ENCODE data around the gene ERMARD.

Gene ERMARD

GRCh38 chr6:169714178-169714577, 37.2 kb upstream of the ERMARD start:
- no peak overlapping the region for H3K4me2 ChIP-seq (ENCODE audit: low read length)
- peaks cover 29% of the 10 kb centered on the region for H3K4me1 ChIP-seq (ENCODE audit: control insufficient read depth, low read length)
- H3K4me3 ChIP-seq (ENCODE audit: low read length): no peak overlapping the region
- no peak for TF ChIP-seq EZH2phosphoT487 (IDR thresholded peaks at IDR 0.05; ENCODE audit: borderline replicate concordance, low read length)
- TF ChIP-seq CTCF (IDR thresholded peaks at IDR 0.05; ENCODE audit: low read depth, low read length, poor library complexity, severe bottlenecking): no peak
- no peak overlapping the region for H3K27ac ChIP-seq (ENCODE audit: low read depth, low read length)
- no peaks in the 10 kb centered on the region for H3K9me2 ChIP-seq (replicated peaks; ENCODE audit: control insufficient read depth, low read length)
- H4K20me1 ChIP-seq (ENCODE audit: control insufficient read depth, insufficient read depth, low read depth, low read length): no peaks in the 10 kb centered on the region
- peaks cover 86% of the 10 kb centered on the region for H3K36me3 ChIP-seq (ENCODE audit: control insufficient read depth, low read length)
- peaks cover 20% of the 10 kb centered on the region for H3F3A ChIP-seq (ENCODE audit: control insufficient read depth, insufficient read depth)
- H3K79me2 ChIP-seq (ENCODE audit: control insufficient read depth, low read length): peaks cover 31% of the 10 kb centered on the region
- H3K9me3 ChIP-seq (ENCODE audit: control insufficient read depth, insufficient read depth, low read length): no peaks in the 10 kb centered on the region
- no peaks in the 10 kb centered on the region for H3K27me3 ChIP-seq (ENCODE audit: control insufficient read depth, low read length)

DNA sequence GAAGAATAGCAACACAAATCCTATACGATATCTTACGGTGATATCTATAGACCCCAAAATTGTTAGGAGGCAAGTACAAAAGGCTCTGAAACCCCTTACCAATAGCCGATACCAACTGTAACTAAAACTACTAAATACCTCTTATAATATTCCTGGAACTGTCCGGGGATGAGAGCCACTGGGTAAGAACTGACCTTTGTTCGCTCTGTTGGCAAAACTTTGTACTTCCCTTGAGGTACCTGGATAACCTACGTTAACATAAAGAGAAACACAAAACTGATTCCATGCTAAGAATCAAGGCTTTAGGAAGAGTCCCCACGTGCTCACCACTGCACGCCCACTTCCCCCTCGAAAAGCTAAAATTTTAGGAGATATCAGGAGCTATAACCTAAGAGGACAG, 36.8 kb upstream of the ERMARD start:
- H3K9me3 ChIP-seq (ENCODE audit: control insufficient read depth, insufficient read depth, low read length): no peaks in the 10 kb centered on the region
- H3F3A ChIP-seq (ENCODE audit: control insufficient read depth, insufficient read depth): peaks cover 18% of the 10 kb centered on the region
- H3K9me2 ChIP-seq (replicated peaks; ENCODE audit: control insufficient read depth, low read length): no peaks in the 10 kb centered on the region
- H4K20me1 ChIP-seq (ENCODE audit: control insufficient read depth, insufficient read depth, low read depth, low read length): no peaks in the 10 kb centered on the region
- H3K4me3 ChIP-seq (ENCODE audit: low read length): no peak overlapping the region
- TF ChIP-seq CTCF (IDR thresholded peaks at IDR 0.05; ENCODE audit: low read depth, low read length, poor library complexity, severe bottlenecking) (no peak), EZH2phosphoT487 (IDR thresholded peaks at IDR 0.05; ENCODE audit: borderline replicate concordance, low read length) (no peak)
- H3K27me3 ChIP-seq (ENCODE audit: control insufficient read depth, low read length): no peaks in the 10 kb centered on the region
- H3K36me3 ChIP-seq (ENCODE audit: control insufficient read depth, low read length): peaks cover 86% of the 10 kb centered on the region
- H3K4me1 ChIP-seq (ENCODE audit: control insufficient read depth, low read length): peaks cover 29% of the 10 kb centered on the region
- H3K4me2 ChIP-seq (ENCODE audit: low read length): no peak overlapping the region
- H3K27ac ChIP-seq (ENCODE audit: low read depth, low read length): no peak overlapping the region
- H3K79me2 ChIP-seq (ENCODE audit: control insufficient read depth, low read length): peaks cover 35% of the 10 kb centered on the region

DNA sequence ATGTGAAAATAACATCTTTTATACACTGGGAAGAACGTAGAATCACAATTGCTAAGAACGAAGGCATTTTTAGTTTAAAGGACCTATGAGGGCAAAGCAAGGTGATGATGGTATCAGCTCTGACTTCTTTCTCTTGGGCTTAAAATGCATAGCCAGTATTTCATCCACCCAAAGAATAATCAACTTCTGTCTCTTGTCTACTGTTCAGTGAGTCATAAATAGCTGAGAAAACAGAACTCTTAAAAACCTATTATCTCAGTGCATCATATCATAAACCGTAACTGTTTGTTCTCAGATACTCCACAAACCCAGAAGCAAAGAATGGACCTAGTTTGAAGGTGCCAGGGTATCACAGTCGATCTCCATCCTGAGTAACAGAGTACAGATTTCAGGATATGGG, 32.3 kb upstream of the ERMARD start:
- Histone ChIP-seq H3K79me2 (ENCODE audit: control insufficient read depth, low read length) (peaks cover 74% of the 10 kb centered on the region), H3K9me3 (ENCODE audit: control insufficient read depth, insufficient read depth, low read length) (no peaks in the 10 kb centered on the region), H3K4me3 (ENCODE audit: low read length) (no peak overlapping the region), H3K27me3 (ENCODE audit: control insufficient read depth, low read length) (no peaks in the 10 kb centered on the region), H3K4me1 (ENCODE audit: control insufficient read depth, low read length) (peaks cover 34% of the 10 kb centered on the region), H4K20me1 (ENCODE audit: control insufficient read depth, insufficient read depth, low read depth, low read length) (peaks cover 13% of the 10 kb centered on the region; the same call in 1 of the 2 replicates), H3K4me2 (ENCODE audit: low read length) (no peak overlapping the region), H3F3A (ENCODE audit: control insufficient read depth, insufficient read depth) (peaks cover 4% of the 10 kb centered on the region), H3K27ac (ENCODE audit: low read depth, low read length) (no peak overlapping the region), H3K9me2 (replicated peaks; ENCODE audit: control insufficient read depth, low read length) (no peaks in the 10 kb centered on the region), H3K36me3 (ENCODE audit: control insufficient read depth, low read length) (peaks cover 69% of the 10 kb centered on the region)
- no peak for TF ChIP-seq CTCF (IDR thresholded peaks at IDR 0.05; ENCODE audit: low read depth, low read length, poor library complexity, severe bottlenecking)
- TF ChIP-seq EZH2phosphoT487 (IDR thresholded peaks at IDR 0.05; ENCODE audit: borderline replicate concordance, low read length): no peak

Measured in DOHH2 (cell line).